B cell (primary cell): Measurements from ENCODE around the gene USP44. TPM values are rescaled to one million over a fixed set of nuclear protein-coding genes. Genes with fewer than 3 reads are reported as not detected.

Experiments
- ATAC-seq: fragments of 200-7000 bp; cut with Tn5 transposase; one replicate; pipeline ENCODE4 v1.10.0; 2021; ENCODE audit warnings: low read depth, mild to moderate bottlenecking, moderate number of reproducible peaks, moderate library complexity
- CTCF ChIA-PET: fragments of 350-600 bp; sonication (Branson Sonifier 250); formaldehyde crosslinking; loops from one replicate; lab custom pipeline; 2021; ENCODE audit warnings: antibody characterized with exemption, inconsistent platforms; lab: Charles Lee
- POLR2A ChIA-PET: fragments of 350-600 bp; sonication (Branson Sonifier 250); formaldehyde crosslinking; loops from one replicate; lab custom pipeline; 2021; ENCODE audit warnings: antibody characterized with exemption; lab: Charles Lee
- DNase-seq: peaks from one replicate; pipeline ENCODE4 v3.0.0; 2013
- H2AFZ ChIP-seq: 2 replicates; pipeline ENCODE4 v1.6.1; 2012; ENCODE audit warnings: mild to moderate bottlenecking, low read depth, low read length; ENCODE audit not compliant: insufficient read depth, poor library complexity, severe bottlenecking
- H3K27ac ChIP-seq, 2 donors: 1 replicate in 1 of 2; 2 replicates in 1 of 2; pipeline ENCODE4 v1.5.1; 2012 to 2013; ENCODE audit warnings: low read length in 2 of 2, mild to moderate bottlenecking in 2 of 2, moderate library complexity in 1 of 2
- H3K27me3 ChIP-seq, 4 experiments: fragments of 200-600 bp in 1 of 4; sonication (generic) in 1 of 4; replicated peaks in 1 of 4; 1 replicate in 2 of 4; 2 replicates in 2 of 4; pipeline versions ENCODE4 v1.6.1 to v1.7.0; 2013 to 2016; ENCODE audit warnings: low read length in 3 of 4, mild to moderate bottlenecking in 2 of 4, mixed read lengths in 1 of 4, moderate library complexity in 1 of 4; ENCODE audit not compliant: insufficient read depth in 4 of 4, control insufficient read depth in 3 of 4; ENCODE audit errors: control extremely low read depth in 1 of 4
- H3K36me3 ChIP-seq, 2 experiments: replicated peaks in 1 of 2; 1 replicate in 1 of 2; 2 replicates in 1 of 2; pipeline versions ENCODE4 v1.6.1 to v1.7.1; 2013; ENCODE audit warnings: low read length in 1 of 2; ENCODE audit not compliant: insufficient read depth in 2 of 2, control insufficient read depth in 1 of 2; ENCODE audit errors: control extremely low read depth in 1 of 2, extremely low read depth in 1 of 2
- H3K4me1 ChIP-seq, 2 donors: fragments of 200-600 bp in 1 of 2; sonication (generic) in 1 of 2; 1 replicate in 1 of 2; 2 replicates in 1 of 2; pipeline versions ENCODE4 v1.5.1 to v1.6.1; 2013 to 2017; ENCODE audit warnings: low read length in 2 of 2; ENCODE audit not compliant: control insufficient read depth in 2 of 2, insufficient read depth in 2 of 2
- H3K4me2 ChIP-seq: replicated peaks from 2 replicates; pipeline ENCODE3; 2012; ENCODE audit warnings: mild to moderate bottlenecking, low read depth, low read length; ENCODE audit not compliant: poor library complexity, severe bottlenecking
- H3K4me3 ChIP-seq, 5 experiments: fragments of 200-600 bp in 1 of 5; sonication (generic) in 1 of 5; 1 replicate in 3 of 5; 2 replicates in 2 of 5; pipeline versions ENCODE4 v1.5.1 to v1.7.0; 2011 to 2016; ENCODE audit warnings: low read length in 4 of 5, mild to moderate bottlenecking in 4 of 5, low read depth in 2 of 5, control low read depth in 1 of 5, moderate library complexity in 1 of 5; ENCODE audit not compliant: insufficient read depth in 1 of 5; ENCODE audit errors: control extremely low read depth in 1 of 5, extremely low read depth in 1 of 5
- H3K79me2 ChIP-seq: fragments of 200-600 bp; sonication (generic); one replicate; pipeline ENCODE4 v1.6.0; 2016; ENCODE audit warnings: low read length; ENCODE audit not compliant: control insufficient read depth, insufficient read depth
- H3K9ac ChIP-seq: fragments of 200-600 bp; sonication (generic); 2 replicates; pipeline ENCODE4 v1.6.1; 2017; ENCODE audit warnings: mild to moderate bottlenecking, low read length, moderate library complexity
- H3K9me3 ChIP-seq, 3 donors: one replicate each; pipeline versions ENCODE4 v1.6.1 to v1.7.1; 2013; ENCODE audit warnings: low read length in 2 of 3; ENCODE audit not compliant: control insufficient read depth in 2 of 3, insufficient read depth in 1 of 3; ENCODE audit errors: control extremely low read depth in 1 of 3
- H4K20me1 ChIP-seq: 2 replicates; pipeline ENCODE4 v1.6.0; 2012; ENCODE audit warnings: mild to moderate bottlenecking, low read length; ENCODE audit not compliant: insufficient read depth, control insufficient read depth, poor library complexity, severe bottlenecking
- H3K27ac Mint-ChIP-seq: one replicate; pipeline ENCODE4 v1.8.0; 2021; ENCODE audit warnings: mixed read lengths
- H3K27me3 Mint-ChIP-seq: one replicate; pipeline ENCODE4 v1.8.0; 2021; ENCODE audit warnings: mixed read lengths
- H3K4me1 Mint-ChIP-seq: one replicate; pipeline ENCODE4 v1.8.0; 2021; ENCODE audit warnings: mixed read lengths
- H3K4me3 Mint-ChIP-seq: one replicate; pipeline ENCODE4 v1.8.0; 2021; ENCODE audit warnings: mixed read lengths
- H3K9me3 Mint-ChIP-seq: one replicate; pipeline ENCODE4 v1.8.0; 2022; ENCODE audit warnings: mixed read lengths; ENCODE audit not compliant: insufficient read depth
- CTCF ChIP-seq: fragments of 200-600 bp; IDR thresholded peaks from one replicate; pipeline ENCODE4 v1.8.0; 2022; ENCODE audit warnings: antibody characterized with exemption, mild to moderate bottlenecking
- EZH2 ChIP-seq: IDR thresholded peaks from 2 replicates; pipeline ENCODE4 v1.6.1; 2012; ENCODE audit warnings: borderline replicate concordance, low read depth, mild to moderate bottlenecking, moderate library complexity, low read length; ENCODE audit not compliant: insufficient read depth, poor library complexity, severe bottlenecking
- WGBS: methylation state at CpG from one replicate; pipeline ENCODE4 v1.1.5; 2013; ENCODE audit warnings: missing lambda C conversion rate; ENCODE audit not compliant: insufficient coverage; 5-methylcytosine and 5-hydroxymethylcytosine counted together
- intact Hi-C: fragments of 100-400 bp; cut with micrococcal nuclease; formaldehyde crosslinking; loops from one replicate; pipeline ENCODE4 v1.10.0; 2022
- polyA plus RNA-seq: library from polyadenylated mRNA; depleted of rRNA; stranded (reverse); fragments of >200 nt; gene quantifications from 2 replicates; pipeline ENCODE4 v1.2.3, GENCODE V29; 2012
- total RNA-seq, 2 donors: library from RNA; stranded (reverse); fragments of 120-200 nt in 1 of 2; gene quantifications; 1 replicate in 1 of 2; 2 replicates in 1 of 2; pipeline versions ENCODE4 v1.2.3 to v1.2.4, GENCODE V29; 2013 to 2022

The USP44 gene
- total and polyA plus RNA-seq, 2 donors (not counting 1 experiment from before 2014, with no cell fraction given), result 2.5 to 7.1 TPM

GRCh38 chr12:95499772-95500171 lies 51.5 kb downstream of the USP44 start:
- Histone ChIP-seq H3K4me3 (no peak overlapping the region), H3K79me2 (peaks cover 25% of the 10 kb centered on the region), H3K36me3 (peaks cover 11 to 70% of the 10 kb centered on the region in 2 experiments), H3K27ac (no peak overlapping the region), H4K20me1 (peaks cover 5% of the 10 kb centered on the region), H3K4me2 (no peak overlapping the region), H3K27me3 (no peaks in the 10 kb centered on the region), H3K9me3 (peaks cover 0 to 4% (median 0%) of the 10 kb centered on the region in 3 donors), H3K9ac (no peak overlapping the region), H3K4me1 (no peaks in the 10 kb centered on the region), H2AFZ (no peak overlapping the region)
- Mint-ChIP-seq H3K4me3 (no peak overlapping the region), H3K27ac (no peak overlapping the region), H3K9me3 (no peaks in the 10 kb centered on the region), H3K27me3 (no peaks in the 10 kb centered on the region), H3K4me1 (peaks cover 3% of the 10 kb centered on the region)
- ATAC-seq, result no peak
- no peak for DNase-seq
- no CpG with 5 or more reads among the region's 2 CpGs for WGBS
- ChIA-PET CTCF (no interaction called here), POLR2A (no interaction called here)
- TF ChIP-seq EZH2 (no peak), CTCF (no peak)
- intact Hi-C loops, result no loop called here

- Histone ChIP-seq H3K79me2 (peaks cover 25% of the 10 kb centered on the region), H2AFZ (no peak overlapping the region), H3K9me3 (peaks cover 0 to 4% (median 0%) of the 10 kb centered on the region in 3 donors), H3K36me3 (peaks cover 11 to 66% of the 10 kb centered on the region in 2 experiments), H3K27me3 (no peaks in the 10 kb centered on the region), H4K20me1 (peaks cover 5% of the 10 kb centered on the region), H3K27ac (no peak overlapping the region), H3K4me2 (no peak overlapping the region), H3K4me1 (no peaks in the 10 kb centered on the region), H3K9ac (no peak overlapping the region), H3K4me3 (no peak overlapping the region)
- Mint-ChIP-seq H3K4me1 (peaks cover 3% of the 10 kb centered on the region), H3K4me3 (no peak overlapping the region), H3K27me3 (no peaks in the 10 kb centered on the region), H3K9me3 (no peaks in the 10 kb centered on the region), H3K27ac (no peak overlapping the region)
- WGBS, result 100% methylated on average over 3 of the region's 5 CpGs
- ChIA-PET POLR2A (no interaction called here), CTCF (interaction anchor here (0.7 kb wide), 1 partner anchor 588 kb away, joined by 3 read pairs; no protein-coding TSS in a partner anchor)
- ATAC-seq (no peak), DNase-seq (no peak)
- TF ChIP-seq EZH2 (no peak), CTCF (no peak)
- intact Hi-C loops, result no loop called here
These were observed 52.3 kb downstream of the USP44 start for GRCh38 chr12:95498968-95499367.
